Effector memory CD8-positive, alpha-beta T cell (primary cell): Measurements from ENCODE around the gene MARCHF2.
"Not testable (repeated sequence)": the region's sequence is repeated elsewhere in the genome, so short reads cannot be mapped to it uniquely, and the experiment has no call there.

Experiments used
- ATAC-seq: fragments of 150-1000 bp; cut with Tn5 transposase; replicated peaks from 2 replicates; pipeline ENCODE4 v1.10.0; 2021; ENCODE audit warnings: mild to moderate bottlenecking, moderate library complexity
- DNase-seq, 3 experiments: peaks; one replicate each; pipeline ENCODE4 v3.0.0; 2021
- H3K27ac Mint-ChIP-seq, 2 donors: one replicate each; pipeline ENCODE4 v1.8.0; 2022; ENCODE audit warnings: mild to moderate bottlenecking in 2 of 2, mixed read lengths in 2 of 2, moderate library complexity in 2 of 2
- H3K27me3 Mint-ChIP-seq, 2 donors: one replicate each; pipeline ENCODE4 v1.8.0; 2022; ENCODE audit warnings: mixed read lengths in 2 of 2
- H3K36me3 Mint-ChIP-seq: one replicate; pipeline ENCODE4 v1.8.0; 2022; ENCODE audit warnings: mild to moderate bottlenecking, moderate library complexity, mixed read lengths; ENCODE audit not compliant: insufficient read depth
- H3K4me1 Mint-ChIP-seq, 2 donors: one replicate each; pipeline ENCODE4 v1.8.0; 2022; ENCODE audit warnings: low read depth in 2 of 2, mixed read lengths in 2 of 2
- H3K4me3 Mint-ChIP-seq, 2 donors: one replicate each; pipeline ENCODE4 v1.8.0; 2022; ENCODE audit warnings: mild to moderate bottlenecking in 2 of 2, mixed read lengths in 2 of 2, moderate library complexity in 2 of 2
- H3K9me3 Mint-ChIP-seq, 2 donors: one replicate each; pipeline ENCODE4 v1.8.0; 2022; ENCODE audit warnings: mixed read lengths in 2 of 2

The MARCHF2 gene

GRCh38 chr19:8404391-8405151 lies 8.5 kb upstream of the MARCHF2 start:
- Mint-ChIP-seq H3K27ac (peak overlapping the region in 1 of 2 donors; percentile 81), H3K27me3 (no peaks in the 10 kb centered on the region), H3K36me3 (peaks cover 43% of the 10 kb centered on the region), H3K4me1 (peaks cover 2 to 4% of the 10 kb centered on the region in 2 donors), H3K9me3 (no peaks in the 10 kb centered on the region), H3K4me3 (no peak overlapping the region)
- ATAC-seq (no peak), DNase-seq (no peak)

GRCh38 chr19:8410718-8411117 lies 2.4 kb upstream of the MARCHF2 start:
- not testable (repeated sequence) for ATAC-seq, H3K4me1 Mint-ChIP-seq, DNase-seq, H3K4me3 Mint-ChIP-seq, H3K27ac Mint-ChIP-seq, H3K9me3 Mint-ChIP-seq, H3K27me3 Mint-ChIP-seq
- H3K36me3 Mint-ChIP-seq: peaks cover 15% of the 10 kb centered on the region

- H3K27ac Mint-ChIP-seq: no peak overlapping the region
- no peaks in the 10 kb centered on the region for H3K27me3 Mint-ChIP-seq
Measured at GRCh38 chr19:8413629-8413995, 507 bp downstream of the MARCHF2 start.

GRCh38 chr19:8416796-8417195 lies 3.7 kb downstream of the MARCHF2 start:
- Mint-ChIP-seq H3K4me3 (no peak overlapping the region), H3K36me3 (peaks cover 3% of the 10 kb centered on the region), H3K27ac (no peak overlapping the region), H3K9me3 (no peaks in the 10 kb centered on the region), H3K27me3 (no peaks in the 10 kb centered on the region), H3K4me1 (peaks cover 7 to 10% of the 10 kb centered on the region in 2 donors)
- no peak for ATAC-seq
- no peak for DNase-seq

More at GRCh38 chr19:8413629-8413995, 507 bp downstream of the MARCHF2 start:
- no peaks in the 10 kb centered on the region for H3K9me3 Mint-ChIP-seq
- DNase-seq (no peak), ATAC-seq (no peak)
- H3K36me3 Mint-ChIP-seq: peaks cover 6% of the 10 kb centered on the region
- H3K4me1 Mint-ChIP-seq: peaks cover 7 to 10% of the 10 kb centered on the region in 2 donors
- peak overlapping the region; percentile 48 to 64 for H3K4me3 Mint-ChIP-seq

GRCh38 chr19:8421484-8422461 lies 8.7 kb downstream of the MARCHF2 start:
- Mint-ChIP-seq H3K27ac (no peak overlapping the region), H3K27me3 (no peaks in the 10 kb centered on the region), H3K4me3 (no peak overlapping the region), H3K36me3 (peaks cover 9% of the 10 kb centered on the region), H3K4me1 (peaks cover 3% of the 10 kb centered on the region in 2 donors), H3K9me3 (no peaks in the 10 kb centered on the region)
- no peak for DNase-seq
- no peak for ATAC-seq

- no peak overlapping the region for H3K4me3 Mint-ChIP-seq
- H3K4me1 Mint-ChIP-seq: no peaks in the 10 kb centered on the region
- H3K27me3 Mint-ChIP-seq: no peaks in the 10 kb centered on the region
- no peak overlapping the region for H3K27ac Mint-ChIP-seq
- ATAC-seq (no peak), DNase-seq (no peak)
- H3K9me3 Mint-ChIP-seq: no peaks in the 10 kb centered on the region
- H3K36me3 Mint-ChIP-seq: peaks cover 15% of the 10 kb centered on the region
Measured at GRCh38 chr19:8423817-8424223, 10.7 kb downstream of the MARCHF2 start.

- H3K9me3 Mint-ChIP-seq, ATAC-seq, H3K4me1 Mint-ChIP-seq, H3K27ac Mint-ChIP-seq, DNase-seq, H3K4me3 Mint-ChIP-seq, H3K27me3 Mint-ChIP-seq: not testable (repeated sequence)
- peaks cover 19% of the 10 kb centered on the region for H3K36me3 Mint-ChIP-seq
Measured at GRCh38 chr19:8425331-8425730, 12.2 kb downstream of the MARCHF2 start.

- no peak for DNase-seq
- no peak for ATAC-seq
- H3K27me3 Mint-ChIP-seq: no peaks in the 10 kb centered on the region
- no peaks in the 10 kb centered on the region for H3K9me3 Mint-ChIP-seq
- H3K27ac Mint-ChIP-seq: no peak overlapping the region
- peaks cover 19% of the 10 kb centered on the region for H3K36me3 Mint-ChIP-seq
- no peak overlapping the region for H3K4me3 Mint-ChIP-seq
- no peaks in the 10 kb centered on the region for H3K4me1 Mint-ChIP-seq
Measured at GRCh38 chr19:8426283-8426682, 13.2 kb downstream of the MARCHF2 start.

GRCh38 chr19:8429044-8429443 lies 15.9 kb downstream of the MARCHF2 start:
- Mint-ChIP-seq H3K4me3 (no peak overlapping the region), H3K36me3 (peaks cover 13% of the 10 kb centered on the region), H3K9me3 (no peaks in the 10 kb centered on the region), H3K27me3 (no peaks in the 10 kb centered on the region), H3K27ac (peak overlapping the region in 1 of 2 donors; percentile 10), H3K4me1 (no peaks in the 10 kb centered on the region)
- DNase-seq: no peak
- no peak for ATAC-seq

GRCh38 chr19:8429826-8430225 lies 16.7 kb downstream of the MARCHF2 start:
- H3K27ac Mint-ChIP-seq: no peak overlapping the region
- no peaks in the 10 kb centered on the region for H3K4me1 Mint-ChIP-seq
- no peaks in the 10 kb centered on the region for H3K9me3 Mint-ChIP-seq
- H3K36me3 Mint-ChIP-seq: peaks cover 13% of the 10 kb centered on the region
- DNase-seq (no peak), ATAC-seq (no peak)
- no peak overlapping the region for H3K4me3 Mint-ChIP-seq
- H3K27me3 Mint-ChIP-seq: no peaks in the 10 kb centered on the region

- Mint-ChIP-seq H3K27ac (no peak overlapping the region), H3K27me3 (no peaks in the 10 kb centered on the region)
- ATAC-seq: no peak
Measured at GRCh38 chr19:8430650-8431049, 17.5 kb downstream of the MARCHF2 start.

GRCh38 chr19:8438236-8438635 lies 25.1 kb downstream of the MARCHF2 start:
- H3K36me3 Mint-ChIP-seq: peaks cover 26% of the 10 kb centered on the region
- no peak overlapping the region for H3K4me3 Mint-ChIP-seq
- H3K27ac Mint-ChIP-seq: no peak overlapping the region
- no peaks in the 10 kb centered on the region for H3K27me3 Mint-ChIP-seq
- ATAC-seq (no peak), DNase-seq (no peak)
- no peaks in the 10 kb centered on the region for H3K9me3 Mint-ChIP-seq
- H3K4me1 Mint-ChIP-seq: no peaks in the 10 kb centered on the region

More at GRCh38 chr19:8430650-8431049, 17.5 kb downstream of the MARCHF2 start:
- no peaks in the 10 kb centered on the region for H3K9me3 Mint-ChIP-seq
- H3K4me1 Mint-ChIP-seq: no peaks in the 10 kb centered on the region
- DNase-seq: no peak
- no peak overlapping the region for H3K4me3 Mint-ChIP-seq
- H3K36me3 Mint-ChIP-seq: peaks cover 19% of the 10 kb centered on the region

GRCh38 chr19:8441725-8442544 lies 28.8 kb downstream of the MARCHF2 start:
- H3K9me3 Mint-ChIP-seq: no peaks in the 10 kb centered on the region
- H3K27ac Mint-ChIP-seq: no peak overlapping the region
- H3K27me3 Mint-ChIP-seq: no peaks in the 10 kb centered on the region
- peak overlapping the region in 1 of 2 donors; percentile 19 for H3K4me3 Mint-ChIP-seq
- ATAC-seq (no peak), DNase-seq (no peak)
- H3K36me3 Mint-ChIP-seq: peaks cover 36% of the 10 kb centered on the region
- peaks cover 13 to 24% of the 10 kb centered on the region in 2 donors for H3K4me1 Mint-ChIP-seq
